ENCODE measurements around the gene ARG2.

- no peak for TF ChIP-seq TSHZ1 (CRISPR knock-in tag; IDR thresholded peaks at IDR 0.05)
- TF ChIP-seq GTF2F1 (IDR thresholded peaks at IDR 0.05; ENCODE audit: low read depth, low read length): no peak
- TF ChIP-seq ILK (tag; IDR thresholded peaks at IDR 0.05; ENCODE audit: borderline replicate concordance, low read depth): no peak
- TF ChIP-seq CTCF (IDR thresholded peaks at IDR 0.05 in 2 of 3, conservative IDR thresholded peaks at IDR 0.05 in 1 of 3; ENCODE audit: insufficient read depth in 2 of 3, low read depth in 1 of 3, low read length in 3 of 3): no peak
- TF ChIP-seq CEBPB (tag; IDR thresholded peaks at IDR 0.05): no peak
- TF ChIP-seq BRCA1 (IDR thresholded peaks at IDR 0.05): no peak
- no peak for TF ChIP-seq BRCA1 (CRISPR knock-in tag; IDR thresholded peaks at IDR 0.05)
- TF ChIP-seq ZBTB7A (IDR thresholded peaks at IDR 0.05; ENCODE audit: borderline replicate concordance, control insufficient read depth, low read depth, low read length): no peak
These were observed 64.1 kb downstream of the ARG2 start for GRCh38 chr14:67683842-67684241.
